Measurements from ENCODE around the gene GRK2. TPM values are rescaled to one million over a fixed set of nuclear protein-coding genes. Genes with fewer than 3 reads are reported as not detected.

Gene GRK2
- total RNA-seq, 4 donors from 2014 or later = 44.0 to 76.9 (median 64.8) TPM

DNA sequence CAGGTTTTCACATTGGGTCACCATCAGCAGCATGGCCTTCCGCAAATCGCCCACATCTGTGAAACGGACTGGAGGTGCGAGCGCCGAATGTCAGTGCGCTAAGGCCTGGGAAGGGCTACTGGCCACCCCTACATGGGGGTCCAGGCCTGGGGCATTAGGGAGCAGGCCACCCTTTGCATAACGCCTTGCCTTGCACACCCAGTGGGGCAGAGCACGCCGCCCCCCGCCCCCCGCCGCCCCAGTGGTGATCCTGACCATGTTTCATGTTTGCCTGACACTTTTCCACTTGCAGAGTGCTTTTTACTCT, 2.6 kb downstream of the GRK2 start:
- 80% methylated on average over 3 of the region's 13 CpGs; no CpG with 5 or more reads in 1 of the 2 donors for WGBS, 2 donors (ENCODE audit: low coverage in 1 of 2)
- TF ChIP-seq POLR2A (IDR thresholded peaks at IDR 0.05) (no peak), POLR2AphosphoS5 (IDR thresholded peaks at IDR 0.05) (no peak), EP300 (IDR thresholded peaks at IDR 0.05) (no peak)
- TF ChIP-seq, protein P1, sequence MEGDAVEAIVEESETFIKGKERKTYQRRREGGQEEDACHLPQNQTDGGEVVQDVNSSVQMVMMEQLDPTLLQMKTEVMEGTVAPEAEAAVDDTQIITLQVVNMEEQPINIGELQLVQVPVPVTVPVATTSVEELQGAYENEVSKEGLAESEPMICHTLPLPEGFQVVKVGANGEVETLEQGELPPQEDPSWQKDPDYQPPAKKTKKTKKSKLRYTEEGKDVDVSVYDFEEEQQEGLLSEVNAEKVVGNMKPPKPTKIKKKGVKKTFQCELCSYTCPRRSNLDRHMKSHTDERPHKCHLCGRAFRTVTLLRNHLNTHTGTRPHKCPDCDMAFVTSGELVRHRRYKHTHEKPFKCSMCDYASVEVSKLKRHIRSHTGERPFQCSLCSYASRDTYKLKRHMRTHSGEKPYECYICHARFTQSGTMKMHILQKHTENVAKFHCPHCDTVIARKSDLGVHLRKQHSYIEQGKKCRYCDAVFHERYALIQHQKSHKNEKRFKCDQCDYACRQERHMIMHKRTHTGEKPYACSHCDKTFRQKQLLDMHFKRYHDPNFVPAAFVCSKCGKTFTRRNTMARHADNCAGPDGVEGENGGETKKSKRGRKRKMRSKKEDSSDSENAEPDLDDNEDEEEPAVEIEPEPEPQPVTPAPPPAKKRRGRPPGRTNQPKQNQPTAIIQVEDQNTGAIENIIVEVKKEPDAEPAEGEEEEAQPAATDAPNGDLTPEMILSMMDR (IDR thresholded peaks at IDR 0.05) = no peak
- H3K27ac ChIP-seq = peak overlapping the region in 3 of 4 donors; percentile 88 to 92 (median 88)
- peak overlapping the region in 1 of 2 donors; percentile 96 for H3K4me3 ChIP-seq
- H3K36me3 ChIP-seq = peaks cover 0 to 16% of the 10 kb centered on the region in 2 donors
- ATAC-seq = no peak
- no peaks in the 10 kb centered on the region for H3K9me3 ChIP-seq
- no peaks in the 10 kb centered on the region for H3K27me3 ChIP-seq
- peaks cover 7 to 84% (median 72%) of the 10 kb centered on the region in 3 donors for H3K4me1 ChIP-seq

DNA sequence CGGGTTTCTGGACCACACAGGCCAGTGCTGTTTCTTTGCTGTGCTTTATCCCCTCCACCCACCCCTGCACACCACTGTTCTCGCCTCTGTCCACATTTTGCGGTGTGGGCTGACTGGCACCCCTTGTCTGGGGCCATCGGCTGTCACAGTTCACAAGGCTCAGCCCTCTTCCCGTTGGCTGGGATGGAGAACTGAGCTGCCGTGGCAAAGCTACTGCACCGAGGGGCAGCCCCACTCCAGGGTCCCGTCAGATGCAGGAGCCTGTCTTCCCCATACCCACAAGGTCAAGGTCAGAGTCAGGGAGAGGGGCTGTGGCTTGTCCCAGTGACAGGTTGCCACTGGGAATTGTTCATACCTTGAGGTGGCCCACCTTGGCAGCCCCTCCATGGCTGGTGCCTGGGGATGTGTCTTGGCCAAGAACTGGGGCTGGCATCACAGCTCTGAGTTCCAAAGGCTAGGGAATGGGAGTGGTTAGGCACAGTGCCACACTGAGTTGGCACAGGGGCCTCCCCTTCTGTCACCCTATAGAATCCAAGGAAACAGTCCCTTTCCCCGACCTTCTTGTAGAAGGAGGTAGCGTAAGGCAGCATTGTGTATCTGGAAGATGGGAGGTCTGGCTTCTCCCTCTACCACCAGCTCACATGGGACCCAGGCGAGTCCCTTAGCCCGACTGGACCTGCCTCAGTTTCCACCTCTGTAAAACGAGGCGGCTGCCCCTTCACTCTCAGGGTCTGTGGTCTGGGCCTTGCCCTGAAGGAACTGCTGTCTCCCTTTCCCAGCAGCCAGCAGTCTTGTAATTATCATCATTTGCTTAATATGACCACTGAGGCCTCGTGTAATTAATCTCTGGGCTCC, 3.4 kb downstream of the GRK2 start:
- H3K4me1 ChIP-seq = peaks cover 7 to 91% (median 79%) of the 10 kb centered on the region in 3 donors
- 10 to 22% methylated on average over 2 to 7 of the region's 15 CpGs for WGBS, 2 donors (ENCODE audit: low coverage in 1 of 2)
- H3K27ac ChIP-seq = peak overlapping the region; percentile 26 to 92 (median 88)
- TF ChIP-seq POLR2AphosphoS5 (IDR thresholded peaks at IDR 0.05) (no peak), EP300 (IDR thresholded peaks at IDR 0.05) (no peak), POLR2A (IDR thresholded peaks at IDR 0.05) (no peak)
- TF ChIP-seq, protein P1 (IDR thresholded peaks at IDR 0.05) = no peak
- no peak for ATAC-seq
- H3K36me3 ChIP-seq = peaks cover 0 to 16% of the 10 kb centered on the region in 2 donors
- H3K27me3 ChIP-seq = no peaks in the 10 kb centered on the region
- H3K9me3 ChIP-seq = no peaks in the 10 kb centered on the region
- H3K4me3 ChIP-seq = peak overlapping the region in 1 of 2 donors; percentile 96

DNA sequence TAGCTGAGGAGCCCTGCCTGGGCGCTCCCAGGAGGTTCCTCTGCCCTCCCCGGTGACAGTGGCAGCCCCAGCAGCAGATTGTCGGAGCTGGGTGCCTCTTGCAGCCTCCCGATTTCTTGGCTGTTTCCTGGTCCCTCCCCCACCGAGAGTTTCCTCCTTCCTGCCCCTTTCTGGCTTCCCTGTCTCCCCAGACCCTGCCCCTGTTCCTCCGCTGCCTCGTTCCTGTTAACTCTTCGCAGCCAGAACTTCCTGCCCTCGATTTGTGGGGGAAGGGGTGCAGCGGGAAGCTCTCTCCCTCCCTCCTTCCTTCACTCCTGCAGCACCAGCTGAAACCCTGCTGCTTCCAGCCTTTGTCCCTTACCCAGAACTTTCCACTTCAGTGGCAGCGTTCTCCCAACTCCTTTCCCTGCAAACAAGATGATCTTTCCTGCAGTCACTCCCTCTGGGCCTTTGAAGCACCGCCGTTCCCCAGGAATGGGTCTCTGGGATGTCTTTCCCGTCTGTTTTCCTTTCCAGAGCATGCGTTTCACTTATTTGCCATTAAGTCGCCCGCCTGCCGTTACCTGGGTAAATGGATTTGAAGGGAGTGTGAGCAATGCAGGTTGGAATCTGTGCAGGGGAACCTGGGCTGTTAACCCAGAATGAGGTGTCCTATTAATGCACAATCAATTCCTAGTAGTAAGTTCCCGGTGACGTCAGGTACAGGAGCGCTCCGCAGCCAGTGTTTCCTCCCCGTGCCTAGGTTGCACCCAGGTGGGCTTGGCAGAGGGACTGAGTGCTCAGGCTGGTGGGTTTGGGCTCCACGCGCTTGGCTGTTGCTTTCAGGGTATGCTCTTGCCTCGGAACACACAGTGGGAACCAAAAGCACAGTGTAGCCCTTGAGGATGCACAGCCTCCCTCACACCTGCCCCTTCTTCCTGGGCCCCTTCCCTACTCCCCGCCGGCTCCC, 4.3 kb downstream of the GRK2 start:
- Histone ChIP-seq H3K27ac (peak overlapping the region; percentile 26 to 92 (median 88)), H3K9me3 (no peaks in the 10 kb centered on the region), H3K4me3 (peak overlapping the region in 1 of 2 donors; percentile 96), H3K36me3 (peaks cover 0 to 16% of the 10 kb centered on the region in 2 donors), H3K4me1 (peaks cover 7 to 93% (median 88%) of the 10 kb centered on the region in 3 donors), H3K27me3 (no peaks in the 10 kb centered on the region)
- TF ChIP-seq POLR2AphosphoS5 (IDR thresholded peaks at IDR 0.05) (no peak), EP300 (IDR thresholded peaks at IDR 0.05) (no peak), POLR2A (IDR thresholded peaks at IDR 0.05) (no peak)
- TF ChIP-seq, protein P1 (IDR thresholded peaks at IDR 0.05) = no peak
- ATAC-seq = no peak
- WGBS, 2 donors (ENCODE audit: low coverage in 1 of 2) = 23 to 26% methylated on average over 21 to 22 of the region's 28 CpGs

DNA sequence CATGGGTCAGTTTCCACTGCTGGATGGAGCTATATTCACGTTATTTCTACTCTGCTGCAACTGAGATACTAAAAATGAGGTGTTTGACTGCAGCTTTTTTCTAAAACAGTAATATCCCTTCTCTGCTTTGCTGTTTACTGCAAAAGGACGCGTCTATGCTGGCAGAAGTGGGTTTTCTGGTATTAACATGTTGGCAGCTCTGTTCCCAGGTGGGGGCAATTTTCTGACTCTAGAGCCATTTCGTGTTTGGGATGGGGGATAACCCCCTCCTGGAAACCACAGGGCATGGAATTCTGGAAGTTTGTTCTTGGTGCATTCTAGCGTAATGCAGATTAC, 4.9 kb downstream of the GRK2 start:
- no peak for TF ChIP-seq POLR2AphosphoS5 (IDR thresholded peaks at IDR 0.05)
- no peak for TF ChIP-seq POLR2A (IDR thresholded peaks at IDR 0.05)
- TF ChIP-seq, protein P1 (IDR thresholded peaks at IDR 0.05) = no peak
- no peak for TF ChIP-seq EP300 (IDR thresholded peaks at IDR 0.05)
- Histone ChIP-seq H3K4me3 (peak overlapping the region in 1 of 2 donors; percentile 96), H3K27ac (peak overlapping the region in 3 of 4 donors; percentile 88 to 92 (median 88))

More for the DNA sequence above, 4.9 kb downstream of the GRK2 start:
- no peaks in the 10 kb centered on the region for H3K27me3 ChIP-seq
- H3K9me3 ChIP-seq = no peaks in the 10 kb centered on the region
- peaks cover 7 to 94% (median 90%) of the 10 kb centered on the region in 3 donors for H3K4me1 ChIP-seq
- no peak for ATAC-seq
- WGBS, 2 donors (ENCODE audit: low coverage in 1 of 2) = 46 to 66% methylated on average over 5 of the region's 5 CpGs
- peaks cover 0 to 16% of the 10 kb centered on the region in 2 donors for H3K36me3 ChIP-seq
